ENCODE results near the gene EDDM3A.
"Not testable (repeated sequence)": the region's sequence is repeated elsewhere in the genome, so short reads cannot be mapped to it uniquely, and the experiment has no call there.

GRCh38 chr14:20726121-20726520 is 19.6 kb upstream of the EDDM3A start:
- TF ChIP-seq CTCF, POLR2A (IDR thresholded peaks at IDR 0.05): not testable (repeated sequence)
